Lung (tissue), 12 donors: ENCODE measurements around the gene HIVEP1. TPM values are rescaled to one million over a fixed set of nuclear protein-coding genes. Genes with fewer than 3 reads are reported as not detected.
"Not testable (repeated sequence)": the region's sequence is repeated elsewhere in the genome, so short reads cannot be mapped to it uniquely, and the experiment has no call there.

ENCODE experiments used
- ATAC-seq: fragments of 200-7000 bp; cut with Tn5 transposase; one replicate; pipeline ENCODE4 v1.9.1; 2020; ENCODE audit warnings: moderate number of reproducible peaks; ENCODE audit not compliant: insufficient read depth, low FRiP score
- DNase-seq, 3 donors: peaks; one replicate each; pipeline ENCODE4 v3.0.0-alpha.2; 2013 to 2017
- H3K27ac ChIP-seq, 2 donors: one replicate each; pipeline ENCODE4 v1.5.1; 2013; ENCODE audit warnings: mild to moderate bottlenecking in 2 of 2, moderate library complexity in 2 of 2, control low read depth in 1 of 2, inconsistent platforms in 1 of 2, low read depth in 1 of 2, low read length in 1 of 2
- H3K27me3 ChIP-seq, 3 donors: one replicate each; pipeline ENCODE4 v1.5.1; 2013; ENCODE audit warnings: low read length in 2 of 3; ENCODE audit not compliant: control insufficient read depth in 3 of 3, insufficient read depth in 3 of 3
- H3K36me3 ChIP-seq, 4 donors: one replicate each; pipeline ENCODE4 v1.5.1; 2013; ENCODE audit warnings: low read length in 4 of 4, mild to moderate bottlenecking in 1 of 4, moderate library complexity in 1 of 4; ENCODE audit not compliant: control insufficient read depth in 4 of 4, insufficient read depth in 4 of 4
- H3K4me1 ChIP-seq, 5 donors: one replicate each; pipeline ENCODE4 v1.5.1; 2013; ENCODE audit warnings: low read length in 5 of 5, mild to moderate bottlenecking in 2 of 5, moderate library complexity in 1 of 5; ENCODE audit not compliant: control insufficient read depth in 5 of 5, insufficient read depth in 5 of 5
- H3K4me3 ChIP-seq: one replicate; pipeline ENCODE4 v1.5.1; 2013; ENCODE audit warnings: mild to moderate bottlenecking, control low read depth, moderate library complexity
- H3K9ac ChIP-seq, 2 donors: one replicate each; pipeline ENCODE4 v1.5.1; 2013; ENCODE audit warnings: low read length in 2 of 2, control low read depth in 1 of 2; ENCODE audit not compliant: insufficient read depth in 1 of 2
- H3K9me3 ChIP-seq, 4 donors: one replicate each; pipeline ENCODE4 v1.5.1; 2013; ENCODE audit warnings: low read length in 3 of 4, mild to moderate bottlenecking in 1 of 4, moderate library complexity in 1 of 4; ENCODE audit not compliant: control insufficient read depth in 4 of 4, insufficient read depth in 3 of 4
- WGBS, 2 donors: extraction: QIAGEN DNeasy Blood & Tissue Kit; methylation state at CpG; one replicate each; pipeline ENCODE4 v1.1.7; 2013; 5-methylcytosine and 5-hydroxymethylcytosine counted together
- polyA plus RNA-seq, 2 donors: library from polyadenylated mRNA; stranded (reverse); fragments of 200-250 nt; gene quantifications; one replicate each; pipeline ENCODE4 v1.2.1, GENCODE V29; 2013
- total RNA-seq, 2 donors: library from RNA; depleted of rRNA in 1 of 2; stranded (reverse); fragments of >200 nt in 1 of 2; gene quantifications; one replicate each; pipeline ENCODE4 v1.2.1, GENCODE V29; 2014 to 2021
- TF ChIP-seq, protein P1 (sequence below): IDR thresholded peaks from 2 replicates; pipeline ENCODE4 v1.5.1; 2012; ENCODE audit warnings: mild to moderate bottlenecking; ENCODE audit errors: control extremely low read depth, extremely low read depth
- donor health status: control.
- donor health status: control.
- donor health status: Bipolar disorder and iron deficiency.
- donor health status: healthy.
- donor health status: DM: yes; HTN: yes; CAD: no.

The HIVEP1 gene
- total and polyA plus RNA-seq, 4 donors: 3.1 to 49.6 (median 20.5) TPM

DNA sequence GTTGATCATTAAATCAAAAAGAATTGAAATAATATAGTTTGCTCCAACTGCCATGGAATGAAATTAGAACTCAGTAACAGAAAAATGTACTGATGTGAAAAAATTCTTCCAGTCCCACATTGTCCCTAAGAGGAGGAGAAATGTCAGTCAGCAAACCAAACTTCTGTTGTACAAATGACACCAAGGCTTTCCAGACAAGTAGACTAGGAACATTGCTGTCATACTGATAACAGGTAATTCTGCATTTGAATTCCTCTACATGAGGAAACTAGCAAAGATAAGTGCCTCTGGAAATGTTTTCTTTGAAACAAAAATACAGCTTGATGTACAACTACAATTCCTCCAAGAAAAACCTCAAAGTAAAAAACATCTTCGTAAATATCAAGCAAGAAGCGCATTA lies 90.2 kb downstream of the HIVEP1 start:
- H3K4me1 ChIP-seq: peaks cover 0 to 4% (median 0%) of the 10 kb centered on the region in 5 donors
- ATAC-seq (no peak), DNase-seq (no peak)
- no peak overlapping the region for H3K4me3 ChIP-seq
- no peaks in the 10 kb centered on the region for H3K27me3 ChIP-seq
- TF ChIP-seq, protein P1, sequence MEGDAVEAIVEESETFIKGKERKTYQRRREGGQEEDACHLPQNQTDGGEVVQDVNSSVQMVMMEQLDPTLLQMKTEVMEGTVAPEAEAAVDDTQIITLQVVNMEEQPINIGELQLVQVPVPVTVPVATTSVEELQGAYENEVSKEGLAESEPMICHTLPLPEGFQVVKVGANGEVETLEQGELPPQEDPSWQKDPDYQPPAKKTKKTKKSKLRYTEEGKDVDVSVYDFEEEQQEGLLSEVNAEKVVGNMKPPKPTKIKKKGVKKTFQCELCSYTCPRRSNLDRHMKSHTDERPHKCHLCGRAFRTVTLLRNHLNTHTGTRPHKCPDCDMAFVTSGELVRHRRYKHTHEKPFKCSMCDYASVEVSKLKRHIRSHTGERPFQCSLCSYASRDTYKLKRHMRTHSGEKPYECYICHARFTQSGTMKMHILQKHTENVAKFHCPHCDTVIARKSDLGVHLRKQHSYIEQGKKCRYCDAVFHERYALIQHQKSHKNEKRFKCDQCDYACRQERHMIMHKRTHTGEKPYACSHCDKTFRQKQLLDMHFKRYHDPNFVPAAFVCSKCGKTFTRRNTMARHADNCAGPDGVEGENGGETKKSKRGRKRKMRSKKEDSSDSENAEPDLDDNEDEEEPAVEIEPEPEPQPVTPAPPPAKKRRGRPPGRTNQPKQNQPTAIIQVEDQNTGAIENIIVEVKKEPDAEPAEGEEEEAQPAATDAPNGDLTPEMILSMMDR: no peak
- WGBS, 2 donors: 94 to 96% methylated on average over 2 of the region's 2 CpGs
- H3K9ac ChIP-seq: no peak overlapping the region
- peak overlapping the region in 1 of 2 donors; percentile 53 for H3K27ac ChIP-seq
- peaks cover 0 to 1% (median 0%) of the 10 kb centered on the region in 4 donors for H3K36me3 ChIP-seq
- H3K9me3 ChIP-seq: no peaks in the 10 kb centered on the region

DNA sequence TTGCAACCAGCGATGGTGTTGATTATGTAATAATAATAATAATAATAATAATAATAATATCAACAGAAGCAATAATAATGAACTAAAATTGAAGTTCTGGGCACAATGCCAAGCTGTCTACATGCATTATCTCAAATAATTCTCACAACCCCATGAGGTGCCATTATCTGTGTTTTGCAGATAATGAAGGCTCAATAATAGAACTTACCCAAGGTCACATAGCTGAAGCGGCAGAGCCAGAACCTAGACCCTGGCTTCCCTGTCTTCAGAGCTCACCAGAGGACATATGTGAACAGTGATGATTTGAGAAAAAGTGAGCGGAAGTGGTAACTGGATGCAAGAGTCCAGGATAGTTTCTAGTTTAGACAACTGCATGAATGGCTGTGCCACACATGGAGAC lies 91.0 kb downstream of the HIVEP1 start:
- H3K9me3 ChIP-seq: no peaks in the 10 kb centered on the region
- H3K9ac ChIP-seq: no peak overlapping the region
- WGBS, 2 donors: 89 to 93% methylated on average over 3 of the region's 3 CpGs
- H3K27ac ChIP-seq: peak overlapping the region in 1 of 2 donors; percentile 68
- peaks cover 0 to 1% (median 0%) of the 10 kb centered on the region in 4 donors for H3K36me3 ChIP-seq
- H3K27me3 ChIP-seq: no peaks in the 10 kb centered on the region
- DNase-seq: peak in 1 of 3 donors; percentile 16
- TF ChIP-seq, protein P1: no peak
- no peak overlapping the region for H3K4me3 ChIP-seq
- ATAC-seq: no peak
- H3K4me1 ChIP-seq: peaks cover 0 to 4% (median 0%) of the 10 kb centered on the region in 5 donors

DNA sequence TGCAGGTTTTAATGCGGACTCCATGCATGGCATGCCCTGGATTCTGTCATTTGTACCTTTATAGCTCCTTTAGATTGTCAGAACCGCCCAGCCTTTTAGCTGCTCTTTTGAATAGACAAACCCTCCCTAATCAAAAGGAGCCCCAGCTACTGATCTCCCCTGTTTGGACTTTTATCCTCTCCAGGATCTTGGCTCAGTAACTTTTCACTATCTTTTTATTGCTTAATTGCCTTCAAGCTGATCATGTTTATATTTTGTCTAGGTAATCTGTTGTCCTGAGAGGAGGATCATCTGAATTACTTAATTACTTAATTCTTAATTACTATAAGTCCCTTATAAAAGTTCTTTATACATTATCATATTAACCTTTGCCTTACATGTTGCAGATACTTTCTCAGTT lies 93.2 kb downstream of the HIVEP1 start:
- H3K4me1 ChIP-seq: no peaks in the 10 kb centered on the region
- TF ChIP-seq, protein P1: no peak
- 98% methylated on average over 2 of the region's 2 CpGs for WGBS, 2 donors
- H3K27me3 ChIP-seq: no peaks in the 10 kb centered on the region
- no peak for DNase-seq
- no peak overlapping the region for H3K4me3 ChIP-seq
- H3K36me3 ChIP-seq: peaks cover 0 to 2% (median under 1%) of the 10 kb centered on the region in 4 donors
- no peak overlapping the region for H3K27ac ChIP-seq
- no peak for ATAC-seq
- no peak overlapping the region for H3K9ac ChIP-seq
- no peaks in the 10 kb centered on the region for H3K9me3 ChIP-seq

DNA sequence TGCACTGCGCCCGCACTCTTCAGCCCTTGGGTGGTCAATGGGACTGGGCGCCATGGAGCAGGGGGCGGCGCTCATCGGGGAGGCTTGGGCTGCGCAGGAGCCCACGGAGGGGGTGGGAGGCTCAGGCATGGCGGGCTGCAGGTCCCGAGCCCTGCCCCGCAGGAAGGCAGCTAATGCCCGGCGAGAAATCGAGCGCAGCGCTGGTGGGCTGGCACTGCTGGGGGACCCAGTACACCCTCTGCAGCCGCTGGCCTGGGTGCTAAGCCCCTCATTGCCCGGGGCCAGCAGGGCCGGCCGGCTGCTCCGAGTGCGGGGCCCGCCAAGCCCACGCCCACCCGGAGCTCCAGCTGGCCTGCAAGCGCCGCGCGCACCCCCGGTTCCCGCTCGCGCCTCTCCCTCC lies 96.3 kb downstream of the HIVEP1 start:
- not testable (repeated sequence) for H3K4me1 ChIP-seq, H3K9me3 ChIP-seq, H3K4me3 ChIP-seq, ATAC-seq, H3K27me3 ChIP-seq, H3K9ac ChIP-seq, H3K27ac ChIP-seq, DNase-seq
- WGBS, 2 donors: 95% methylated on average over 26 to 30 of the region's 33 CpGs
- peaks cover 0 to 14% (median 4%) of the 10 kb centered on the region in 4 donors for H3K36me3 ChIP-seq
